Measurements from ENCODE around the gene KANK2.
"Not testable (repeated sequence)": the region's sequence is repeated elsewhere in the genome, so short reads cannot be mapped to it uniquely, and the experiment has no call there.

KANK2 gene

DNA sequence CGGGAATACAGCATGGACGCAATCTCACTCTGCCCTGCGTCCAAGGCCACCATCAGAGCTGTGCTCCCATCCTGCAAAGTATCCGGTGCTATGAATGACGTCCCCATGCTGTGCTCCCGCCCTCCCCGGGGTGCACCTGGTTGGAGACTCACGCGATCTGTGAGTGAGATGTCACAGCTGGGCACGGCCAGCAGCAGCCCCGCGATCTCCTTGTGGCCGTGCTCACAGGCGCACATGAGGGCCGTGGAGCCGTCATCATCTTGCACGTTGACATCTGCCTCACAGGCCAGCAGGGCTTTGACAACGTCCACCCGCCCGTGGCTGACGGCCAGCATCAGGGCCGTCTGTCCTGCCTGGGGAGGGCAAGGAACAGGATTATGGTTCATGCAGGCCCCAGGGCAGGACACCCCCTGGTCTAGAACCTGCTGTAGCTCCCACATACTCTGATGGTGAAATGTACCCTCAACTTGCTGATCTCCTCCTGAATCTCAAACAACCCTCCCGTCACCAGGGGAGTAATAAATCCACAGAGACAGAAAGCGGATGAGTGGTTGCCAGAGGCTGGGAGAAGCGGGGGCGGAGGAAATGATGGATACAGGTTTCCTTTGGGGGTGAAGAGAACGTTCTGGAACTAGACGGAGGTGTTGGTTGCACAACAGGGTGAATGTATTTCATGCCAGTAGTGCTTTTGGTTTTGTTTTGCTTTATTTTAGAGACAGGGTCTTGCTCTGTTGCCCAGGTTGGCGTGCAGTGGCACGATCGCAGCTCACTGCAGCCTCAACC lies 27.3 kb downstream of the KANK2 start:
- DNase-seq = no peak

DNA sequence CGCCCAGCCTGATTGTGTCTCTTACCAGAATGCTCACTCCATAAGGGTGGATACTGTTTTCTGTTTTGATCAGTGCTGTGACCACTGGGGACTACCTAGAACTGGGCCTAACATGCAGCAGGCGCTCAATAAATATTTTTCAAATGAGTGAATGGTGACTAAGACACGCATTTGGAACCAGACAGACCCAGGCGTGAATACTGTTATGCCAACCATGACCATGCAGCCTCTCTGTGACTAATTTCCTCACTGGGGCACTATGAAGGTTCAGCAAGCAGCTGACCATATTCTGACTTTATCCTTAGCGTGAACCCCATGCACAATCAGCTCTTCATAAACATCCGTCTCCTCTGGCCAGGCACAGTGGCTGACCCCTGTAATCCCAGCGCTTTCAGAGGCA lies 28.8 kb downstream of the KANK2 start:
- no peak for DNase-seq

DNA sequence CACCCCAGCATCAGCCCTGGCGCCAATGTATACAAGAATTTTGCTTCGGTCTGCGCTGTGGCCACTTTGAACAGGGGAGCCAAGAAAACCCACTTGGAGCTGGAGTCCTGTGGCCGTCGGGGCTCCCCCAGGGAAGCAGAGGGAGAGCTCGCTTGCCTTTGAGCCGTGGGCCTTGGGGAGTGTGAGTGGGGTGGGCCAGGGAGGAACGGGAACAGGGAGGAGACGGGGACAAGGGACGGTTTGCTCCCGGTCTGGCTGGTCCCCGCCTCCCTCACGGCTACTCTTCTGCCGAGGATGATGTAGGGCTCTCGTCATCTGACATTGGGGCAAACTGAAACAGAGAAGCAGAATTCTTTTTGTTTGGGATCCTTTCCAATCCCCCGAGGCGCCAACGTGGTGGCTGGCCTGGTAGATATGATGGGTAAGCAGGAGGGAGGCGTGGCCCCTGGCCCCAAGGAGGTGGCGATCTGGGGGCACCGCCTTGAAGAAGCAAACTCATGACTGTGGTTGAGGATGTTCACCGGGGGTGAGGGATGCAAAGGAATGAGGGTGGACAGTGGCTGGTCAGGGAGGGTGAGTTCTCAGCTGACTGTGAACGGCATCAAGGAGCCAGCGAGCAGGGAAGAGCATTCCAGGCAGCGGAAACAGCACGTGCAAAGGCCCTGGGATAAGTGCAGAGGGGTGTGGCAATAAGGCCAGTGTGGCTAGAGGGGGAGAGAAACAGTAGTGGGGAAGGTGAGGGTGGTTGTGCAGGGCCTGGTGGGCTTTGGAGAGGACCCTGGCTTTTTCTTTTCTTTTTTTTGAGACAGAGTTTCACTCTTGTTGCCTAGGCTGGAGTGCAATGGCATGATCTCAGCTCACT lies 30.8 kb downstream of the KANK2 start:
- no peak for DNase-seq

DNA sequence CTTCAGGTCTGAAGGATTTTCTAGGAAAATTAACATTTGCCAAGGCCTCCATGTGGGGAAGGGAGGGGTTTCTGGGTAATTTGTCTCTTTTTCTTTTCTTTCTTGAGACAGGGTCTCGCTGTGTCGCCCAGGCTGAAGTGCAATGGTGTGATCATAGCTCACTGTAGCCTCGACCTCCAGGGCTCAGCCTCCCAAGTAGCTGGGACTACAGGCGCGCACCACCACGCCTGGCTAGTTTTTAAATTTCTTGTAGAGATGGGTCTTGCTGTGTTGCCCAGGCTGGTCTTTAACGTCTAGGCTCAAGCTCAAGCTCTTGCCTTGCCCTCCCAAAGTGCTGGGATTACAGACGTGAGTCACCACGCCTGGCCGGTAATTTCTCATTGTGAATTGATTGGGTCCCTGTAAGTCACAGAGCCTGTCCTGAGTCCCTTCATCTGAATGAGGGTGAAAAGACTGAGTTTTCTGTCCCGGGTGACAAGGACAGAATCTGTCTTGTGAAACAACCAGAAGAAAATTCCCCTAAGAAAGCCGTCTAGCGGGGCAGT lies 31.8 kb downstream of the KANK2 start:
- DNase-seq = no peak

DNA sequence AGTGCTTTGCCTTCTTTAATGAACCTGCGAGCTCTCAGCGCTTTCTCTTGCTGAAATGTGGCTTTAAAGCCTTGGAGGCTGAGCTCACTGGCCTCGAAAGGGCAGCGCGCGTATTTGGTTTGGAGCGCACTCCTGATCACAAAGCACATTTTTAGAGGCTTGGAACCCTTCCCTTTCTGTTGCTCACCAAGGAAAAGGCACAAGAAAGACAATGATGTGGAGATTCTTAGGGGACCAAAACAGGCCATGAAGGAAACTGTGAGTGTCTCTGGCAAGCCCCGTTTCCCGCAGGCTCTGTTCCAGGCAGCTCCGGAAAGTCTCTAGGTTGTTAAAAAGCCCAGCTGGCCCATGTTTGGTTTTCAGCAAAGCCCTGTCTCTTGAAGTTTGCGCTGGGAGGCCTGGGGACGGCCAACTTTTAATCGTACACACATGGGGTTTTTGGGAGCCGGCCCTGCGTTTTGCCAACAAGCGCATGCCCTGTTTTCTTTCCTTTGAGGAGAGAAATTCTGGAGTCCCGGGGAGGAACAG lies 32.4 kb downstream of the KANK2 start:
- DNase-seq = no peak

DNA sequence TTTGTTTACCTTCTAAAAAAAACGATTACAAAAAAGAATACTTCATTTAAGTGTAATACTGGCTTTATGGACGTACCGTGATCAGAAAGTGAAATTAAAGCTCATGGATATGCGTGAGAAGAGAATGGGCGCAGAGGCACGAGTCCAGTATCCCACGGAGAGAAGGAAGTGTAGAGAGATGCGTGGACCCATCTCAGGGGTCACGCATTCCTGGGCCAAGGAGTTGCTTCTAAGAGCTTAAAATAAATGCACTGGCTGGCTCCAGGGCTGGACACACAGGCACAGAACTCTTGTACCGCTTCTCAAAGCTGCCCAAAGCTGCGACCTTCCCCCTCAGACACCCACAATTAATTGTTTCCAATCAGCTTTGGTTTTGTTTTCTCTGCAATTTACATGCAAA lies 33.0 kb downstream of the KANK2 start:
- DNase-seq = no peak

DNA sequence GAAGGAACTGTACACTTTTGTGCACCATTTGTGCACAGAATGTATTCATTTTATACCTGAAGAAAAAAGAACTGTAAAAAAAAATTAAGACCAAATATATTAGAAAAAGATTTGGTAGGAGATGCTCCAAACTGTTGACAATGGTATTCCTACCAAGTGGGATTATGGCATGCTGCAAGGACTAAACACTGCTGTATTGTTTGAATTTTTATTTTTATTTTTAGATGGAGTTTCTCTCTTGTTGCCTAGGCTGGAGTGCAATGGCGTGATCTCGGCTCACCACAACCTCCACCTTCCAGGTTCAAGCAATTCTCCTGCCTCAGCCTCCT lies 36.9 kb downstream of the KANK2 start:
- not testable (repeated sequence) for DNase-seq

DNA sequence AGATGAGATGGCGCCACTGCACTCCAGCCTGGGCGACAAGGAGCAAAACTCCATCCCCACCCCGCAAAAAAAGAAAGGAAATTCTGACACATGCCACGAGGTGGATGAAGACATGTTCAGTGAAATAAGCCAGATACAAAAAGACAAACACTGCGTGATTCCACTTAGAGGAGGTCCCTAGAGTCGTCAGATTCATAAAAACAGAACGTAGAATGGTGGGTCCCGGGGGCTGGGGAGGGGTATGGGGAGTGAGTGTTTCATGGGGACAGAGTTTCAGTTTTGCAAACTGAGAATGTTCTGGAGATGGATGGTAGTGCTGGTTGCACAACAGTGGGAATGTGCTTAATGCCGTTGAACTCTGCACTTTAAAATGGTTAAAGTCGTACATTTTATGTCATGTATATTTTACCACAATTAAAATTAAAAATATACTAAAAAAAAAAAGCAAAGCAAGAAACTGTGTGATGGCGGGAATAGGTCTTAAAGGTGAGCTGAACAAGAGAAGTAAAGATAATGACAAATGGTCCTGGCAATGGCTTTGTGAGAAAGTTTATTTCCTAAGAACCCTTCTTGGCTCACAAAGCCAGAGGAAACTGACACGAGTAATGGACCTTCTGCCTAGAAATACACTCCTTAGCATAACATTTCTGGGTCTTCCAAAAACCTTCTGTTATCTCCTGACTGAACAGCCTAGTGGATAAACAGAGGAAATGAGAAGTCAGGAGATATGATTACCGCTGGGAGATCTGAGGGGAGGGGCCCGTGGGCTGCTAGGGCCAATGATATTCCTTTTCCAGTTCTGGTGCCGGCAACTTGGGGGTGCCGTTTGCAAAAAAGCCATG lies 37.5 kb downstream of the KANK2 start:
- no peak for DNase-seq

DNA sequence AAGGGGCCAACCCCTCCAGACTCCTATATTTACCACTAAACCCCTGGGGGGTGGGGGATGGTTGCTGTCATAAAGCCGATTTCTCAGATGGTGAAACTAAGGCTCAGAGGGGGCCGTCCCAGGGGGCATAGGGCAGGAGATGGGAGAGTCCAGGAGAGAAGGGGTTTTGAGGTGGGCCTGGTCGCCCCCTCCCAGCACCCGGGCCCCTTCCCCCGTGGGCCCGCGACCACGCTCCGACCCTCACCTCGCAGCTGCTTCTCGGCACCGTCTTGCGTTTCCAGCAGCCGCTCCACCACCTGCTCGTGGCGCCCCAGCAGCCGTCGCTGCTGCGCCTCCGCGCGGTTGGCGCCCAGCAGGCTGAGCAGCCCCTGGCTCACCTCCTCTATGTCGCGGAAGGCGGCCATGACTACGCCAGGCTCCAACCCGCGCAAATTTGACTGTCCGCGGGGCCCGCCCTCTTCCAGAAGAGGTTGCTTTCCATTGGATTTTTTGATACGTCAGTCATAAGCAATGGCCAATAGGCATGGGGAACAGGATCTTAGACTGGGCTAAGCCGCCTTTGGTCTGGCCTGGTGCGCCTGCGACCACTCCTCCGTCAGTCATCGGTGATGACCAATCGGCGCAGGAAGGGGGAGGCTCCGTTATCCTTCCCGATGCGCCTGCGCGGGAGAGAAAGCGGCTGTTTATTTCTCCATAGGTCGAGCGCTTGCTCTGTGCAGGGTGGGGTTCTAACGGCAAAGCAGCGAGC lies 41.8 kb downstream of the KANK2 start, which contains the start of gene SPC24:
Gene SPC24 (minus strand): TSS at position 410 of the 748 bp plus-strand sequence. CDS start 6 bp downstream, at position 404.
- DNase-seq = peak; percentile 66 to 95

DNA sequence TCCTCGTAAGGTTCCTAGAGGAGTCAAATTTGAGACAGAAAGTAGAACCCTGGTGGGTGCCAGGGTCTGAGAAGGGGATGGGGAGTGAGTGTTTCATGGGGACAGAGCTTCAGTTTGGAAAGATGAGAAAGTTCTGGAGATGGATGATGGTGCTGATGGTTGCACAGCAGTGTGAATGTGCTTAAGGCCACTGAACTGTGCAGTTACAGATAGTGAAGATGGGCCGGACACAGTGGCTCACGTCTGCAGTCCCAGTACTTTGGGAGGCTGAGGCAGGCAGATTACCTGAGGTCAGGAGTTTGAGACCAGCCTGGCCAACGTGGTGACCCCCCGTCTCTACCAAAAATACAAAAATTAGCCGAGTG lies 42.7 kb downstream of the KANK2 start:
- no peak for DNase-seq

DNA sequence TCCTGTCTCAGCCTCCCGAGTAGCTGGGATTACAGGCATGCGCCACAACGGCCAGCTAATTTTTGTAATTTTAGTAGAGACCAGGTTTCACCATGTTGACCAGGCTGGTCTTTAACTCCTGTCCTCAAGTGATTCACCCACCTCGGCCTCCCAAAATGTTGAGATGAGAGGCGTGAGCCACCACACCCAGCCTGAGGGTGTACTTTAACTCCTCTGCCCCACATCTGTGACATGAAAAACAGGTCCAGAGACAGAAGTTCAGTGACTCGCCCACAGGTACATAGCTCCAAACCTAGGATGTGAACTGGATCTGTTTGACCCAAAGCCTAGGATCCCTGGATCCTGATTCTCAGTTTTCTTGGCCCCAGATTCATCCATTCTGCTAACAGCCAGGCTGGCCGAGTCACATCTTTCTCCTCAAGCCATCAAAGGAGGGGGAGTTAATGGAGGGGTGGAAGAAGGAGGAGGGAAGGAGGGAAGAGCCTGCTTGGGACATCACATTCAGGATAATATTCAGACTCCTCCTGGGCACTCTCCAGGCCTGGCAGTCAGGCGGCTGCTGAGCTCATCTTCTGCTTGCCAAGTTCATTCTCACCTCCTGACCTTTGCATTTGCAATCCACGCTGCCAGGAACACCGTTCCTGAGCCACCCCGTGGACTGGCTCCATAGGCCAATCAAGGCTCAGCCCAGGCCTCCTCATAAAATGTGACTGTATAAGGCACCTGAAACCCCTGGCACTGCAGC lies 44.9 kb downstream of the KANK2 start:
- no peak for DNase-seq

DNA sequence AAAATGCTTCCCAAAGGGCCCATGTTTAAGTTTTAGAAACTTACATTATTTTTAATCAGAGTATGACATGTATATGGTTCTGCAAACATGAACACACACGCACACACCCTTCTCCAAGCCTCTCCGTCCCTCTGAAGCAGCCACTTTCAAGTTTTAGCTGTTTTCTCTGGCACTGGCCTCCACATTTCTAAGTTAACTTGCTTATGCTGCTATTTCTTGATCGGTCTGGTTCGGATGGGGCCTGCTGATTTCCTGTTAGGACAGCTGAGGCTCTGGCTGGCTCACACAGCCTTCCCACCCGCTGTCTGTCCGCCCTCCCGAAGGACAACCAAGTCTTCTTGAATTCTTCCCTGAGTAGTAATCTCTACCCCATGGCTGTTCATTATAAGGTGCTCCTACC lies 46.2 kb downstream of the KANK2 start:
- DNase-seq = no peak

DNA sequence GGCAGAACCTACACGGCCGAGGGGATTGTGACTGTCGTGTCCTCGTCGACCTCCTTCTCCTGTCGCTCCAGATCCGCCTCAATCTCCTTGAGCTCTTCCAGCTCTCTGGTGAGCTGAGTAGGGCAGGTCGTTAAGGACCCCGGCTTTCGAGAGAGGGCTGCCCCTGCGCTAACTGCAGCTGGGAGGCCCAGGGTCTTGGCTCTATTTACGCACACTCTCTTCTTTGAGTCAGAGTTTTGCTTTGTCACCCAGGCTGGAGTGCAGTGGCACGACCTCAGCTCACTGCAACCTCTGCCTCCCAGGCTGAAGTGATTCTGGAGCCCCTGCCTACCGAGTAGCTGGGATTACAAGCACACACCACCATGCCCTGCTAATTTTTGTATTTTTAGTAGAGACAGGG lies 49.3 kb downstream of the KANK2 start:
- no peak for DNase-seq

DNA sequence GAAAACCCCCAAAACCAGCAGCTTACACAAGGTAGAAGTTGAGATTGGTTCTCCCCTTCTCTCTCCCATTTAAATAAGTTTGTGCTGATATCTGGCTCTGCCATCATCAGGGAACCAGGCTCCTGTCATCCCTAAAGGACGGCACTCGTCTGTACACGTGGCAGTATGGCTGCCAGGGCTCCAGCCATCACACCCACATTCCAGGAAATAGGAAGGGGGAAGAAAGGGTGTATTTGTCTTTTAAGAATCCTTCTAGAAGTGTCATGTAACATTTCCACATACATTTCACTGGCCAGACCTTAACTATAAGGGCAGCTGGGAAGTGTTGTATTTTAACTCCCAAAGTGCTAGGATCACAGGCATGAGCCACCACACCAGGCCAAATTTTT lies 51.8 kb downstream of the KANK2 start:
- no peak for DNase-seq

DNA sequence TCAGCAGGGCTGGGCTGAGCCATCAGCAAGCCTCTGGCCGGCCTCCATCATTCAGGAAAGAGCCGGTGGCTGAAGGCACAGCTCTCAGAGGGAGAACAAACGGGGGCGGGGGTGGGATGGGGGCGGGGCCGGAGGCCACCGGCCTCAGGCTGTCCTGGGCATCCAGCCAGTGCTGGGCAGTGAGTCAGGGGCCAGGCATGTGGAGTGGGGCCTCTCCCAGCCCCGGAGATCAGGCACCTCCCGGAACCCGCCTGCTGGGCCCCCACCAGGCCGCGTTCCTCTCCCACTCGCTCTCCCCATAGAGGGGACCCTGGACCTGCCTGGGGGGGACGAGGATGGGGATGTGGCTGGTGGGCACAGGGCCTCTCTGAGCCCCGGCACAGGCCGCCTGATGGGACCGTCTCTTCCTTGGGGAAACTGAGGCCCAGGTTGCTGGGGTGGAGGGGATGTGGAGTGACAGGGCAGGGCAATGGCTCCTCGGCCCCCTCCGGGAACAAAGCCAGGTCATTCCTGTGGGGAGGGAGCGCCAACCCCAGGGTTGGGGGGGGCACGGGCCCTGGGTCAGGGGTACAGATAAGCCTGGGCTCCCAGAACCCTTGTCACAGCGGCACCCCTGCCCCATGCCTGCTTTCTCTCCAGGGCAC lies 54.7 kb downstream of the KANK2 start:
- peak in 1 of 2 donors; percentile 5 for DNase-seq

DNA sequence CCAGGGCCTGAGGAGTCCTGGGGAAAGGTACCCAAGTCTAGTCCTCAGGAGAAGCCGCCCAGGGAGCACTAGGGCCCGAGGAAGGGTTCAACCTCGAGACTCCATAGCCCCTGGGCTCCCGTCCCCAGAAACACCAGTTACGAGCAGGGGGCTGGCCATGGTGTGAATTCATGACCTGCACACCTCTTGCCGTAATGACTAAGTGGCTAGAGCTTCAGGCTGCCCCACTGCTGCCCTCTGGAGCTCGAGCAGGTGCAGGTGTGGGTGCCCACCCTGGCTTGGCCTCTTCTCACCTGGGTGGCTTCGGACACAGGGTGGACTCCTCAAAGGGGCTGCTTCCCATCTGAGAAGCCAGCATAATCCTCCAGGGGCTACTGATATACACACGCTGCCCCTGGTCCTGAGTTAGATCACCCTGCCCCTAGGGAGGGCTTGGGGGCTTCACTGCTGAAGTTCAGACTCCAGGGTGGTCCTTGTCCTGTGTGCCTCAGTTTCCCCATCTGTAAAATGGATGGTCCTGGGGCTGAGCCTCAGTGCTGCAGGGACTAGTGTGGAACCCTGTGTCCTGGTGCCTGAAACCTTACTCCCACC lies 55.3 kb downstream of the KANK2 start:
- no peak for DNase-seq

DNA sequence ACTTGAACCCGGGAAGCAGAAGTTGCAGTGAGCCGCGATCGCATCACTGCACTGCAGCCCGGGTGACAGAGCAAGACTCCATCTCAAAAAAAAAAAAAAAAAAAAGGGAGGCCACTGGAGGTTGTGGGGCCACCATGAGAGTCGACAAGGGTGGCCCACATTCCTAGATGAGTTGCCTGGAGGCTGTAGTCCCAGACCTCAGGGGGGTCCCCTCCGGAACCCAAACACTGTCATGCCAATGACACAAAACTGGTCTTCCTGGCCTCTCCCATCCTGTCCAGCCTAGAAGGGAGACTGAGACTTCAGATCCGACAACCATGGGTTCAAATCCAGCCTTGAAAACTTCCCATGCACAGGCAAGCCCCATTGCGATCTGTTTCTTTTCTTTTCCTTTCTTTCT lies 56.4 kb downstream of the KANK2 start:
- DNase-seq = no peak

DNA sequence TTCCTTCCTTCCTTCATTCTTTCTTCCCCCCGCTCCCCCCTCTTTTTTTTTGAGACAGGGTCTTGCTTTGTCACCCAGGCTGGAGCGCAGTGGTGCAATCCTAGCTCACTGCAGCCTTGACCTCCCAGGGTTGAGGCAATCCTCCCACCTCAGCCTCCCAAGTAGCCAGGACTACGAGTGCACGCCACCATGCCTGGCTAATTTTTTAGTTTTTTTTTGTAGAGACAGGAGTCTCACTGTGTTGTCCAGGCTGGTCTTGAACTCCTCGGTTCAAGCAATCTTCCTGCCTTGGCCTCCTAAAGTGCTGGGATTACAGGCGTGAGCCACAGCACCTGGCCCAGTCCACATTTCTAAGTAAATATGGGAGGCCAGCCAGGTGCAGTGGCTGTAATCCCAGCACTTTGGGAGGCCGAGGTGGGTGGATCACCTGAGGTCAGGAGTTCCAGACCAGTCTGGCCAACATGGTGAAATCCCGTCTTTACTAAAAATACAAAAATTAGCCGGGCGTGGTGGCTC lies 57.3 kb downstream of the KANK2 start:
- not testable (repeated sequence) for DNase-seq

DNA sequence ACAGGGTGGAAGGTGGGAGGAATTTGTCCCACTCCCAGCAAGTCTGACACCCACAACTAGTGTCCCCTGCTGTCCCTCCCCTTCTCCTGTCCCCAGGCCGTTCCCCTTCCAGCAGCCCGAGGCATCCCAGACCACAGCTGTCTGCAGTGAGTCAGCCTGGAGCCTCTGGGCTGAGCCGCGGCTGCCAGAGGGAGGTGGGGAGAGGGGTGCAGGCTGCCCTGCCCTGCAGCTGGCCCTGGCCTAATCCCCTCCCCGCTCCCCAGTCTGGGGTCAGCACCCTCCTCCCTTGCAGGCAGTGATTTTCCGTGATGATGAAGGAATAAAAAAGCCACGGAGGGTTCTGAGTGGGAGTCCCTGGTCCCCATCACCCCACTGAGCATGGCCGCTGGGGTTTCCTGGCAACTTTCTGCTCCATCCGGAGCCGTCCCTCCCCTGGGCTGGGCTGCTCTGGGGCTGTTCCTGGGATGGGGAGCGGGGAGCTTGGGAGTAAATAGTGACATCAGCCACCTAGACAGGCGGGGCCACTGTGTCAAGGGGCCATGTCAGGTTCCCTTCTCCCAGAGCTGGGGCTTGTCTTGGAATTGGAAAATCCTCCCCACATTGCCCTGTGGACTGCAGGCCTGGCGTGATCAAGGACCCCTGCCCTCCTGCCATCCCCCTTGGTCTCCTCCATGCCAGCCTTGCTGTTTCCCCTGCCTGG lies 58.6 kb downstream of the KANK2 start:
- DNase-seq = peak; percentile 31 to 59

All from bone marrow (tissue), 2 donors.